Kidney capillary endothelial cell (primary cell): ENCODE measurements around the gene PKD2L1.
"Not testable (repeated sequence)": the region's sequence is repeated elsewhere in the genome, so short reads cannot be mapped to it uniquely, and the experiment has no call there.

Source experiments
- DNase-seq: peaks from one replicate; pipeline ENCODE4 v3.0.0-alpha.2; 2018; ENCODE audit warnings: low spot score

Gene PKD2L1

GRCh38 chr10:100286051-100287033, 43.7 kb downstream of the PKD2L1 start, which contains the start of gene BLOC1S2:
BLOC1S2 (minus strand) TSS chr10:100286680; CDS start chr10:100286659, 21 bp downstream.
- DNase-seq, result peak; percentile 88

- DNase-seq, result not testable (repeated sequence)
Measured at GRCh38 chr10:100285326-100285725, 44.7 kb downstream of the PKD2L1 start.

- no peak for DNase-seq
Measured at GRCh38 chr10:100282907-100283306, 47.1 kb downstream of the PKD2L1 start.

- not testable (repeated sequence) for DNase-seq
Measured at GRCh38 chr10:100276971-100277370, 53.1 kb downstream of the PKD2L1 start.

- DNase-seq, result peak; percentile 74
Measured at GRCh38 chr10:100267239-100268104, 62.6 kb downstream of the PKD2L1 start, which contains the start of gene CWF19L1. CWF19L1 (minus strand) TSS chr10:100267638; CDS start chr10:100267593, 45 bp downstream.

- no peak for DNase-seq
Measured at GRCh38 chr10:100265821-100266485, 64.1 kb downstream of the PKD2L1 start.

- no peak for DNase-seq
Measured at GRCh38 chr10:100254191-100254590, 75.8 kb downstream of the PKD2L1 start.

- DNase-seq, result no peak
Measured at GRCh38 chr10:100253041-100253440, 77.0 kb downstream of the PKD2L1 start.

GRCh38 chr10:100248820-100249219, 81.2 kb downstream of the PKD2L1 start:
- DNase-seq, result no peak

- no peak for DNase-seq
Measured at GRCh38 chr10:100245484-100246220, 84.4 kb downstream of the PKD2L1 start.

- DNase-seq, result no peak
Measured at GRCh38 chr10:100239851-100240250, 90.2 kb downstream of the PKD2L1 start.

- no peak for DNase-seq
Measured at GRCh38 chr10:100238429-100238828, 91.6 kb downstream of the PKD2L1 start.
